NCI-H128 (cell line): Measurements from ENCODE around the gene ERCC5.

ENCODE experiments used
- DNase-seq: peaks from one replicate; lab custom pipeline; 2025; ENCODE audit not compliant: unreplicated experiment; lab: John Stamatoyannopoulos, UW

The ERCC5 gene

DNA sequence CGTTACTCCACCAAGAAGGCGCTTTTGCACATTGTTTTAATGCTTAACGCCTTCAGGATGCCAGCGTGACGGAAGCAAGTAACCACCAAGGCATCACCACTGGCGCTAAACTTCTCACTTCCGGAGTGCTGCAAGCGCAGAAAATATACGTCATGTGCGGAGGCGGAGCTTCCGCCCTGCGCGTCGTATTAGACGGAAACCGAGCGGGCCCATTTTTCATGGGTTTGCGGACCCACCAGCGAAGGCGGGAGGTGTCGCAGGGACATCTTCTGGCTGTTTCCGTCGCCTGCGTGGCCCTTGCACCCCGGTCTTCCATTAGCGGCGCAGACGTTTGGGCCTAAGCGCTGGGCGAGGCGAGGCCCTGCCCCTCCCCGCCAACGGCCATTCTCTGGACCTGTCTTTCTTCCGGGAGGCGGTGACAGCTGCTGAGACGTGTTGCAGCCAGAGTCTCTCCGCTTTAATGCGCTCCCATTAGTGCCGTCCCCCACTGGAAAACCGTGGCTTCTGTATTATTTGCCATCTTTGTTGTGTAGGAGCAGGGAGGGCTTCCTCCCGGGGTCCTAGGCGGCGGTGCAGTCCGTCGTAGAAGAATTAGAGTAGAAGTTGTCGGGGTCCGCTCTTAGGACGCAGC, at the start of gene ERCC5:
Gene ERCC5, plus strand, starts transcription at position 403 of the 631 bp plus-strand sequence. CDS start 235 bp downstream, outside the sequence.
- peak; percentile 89 for DNase-seq

DNA sequence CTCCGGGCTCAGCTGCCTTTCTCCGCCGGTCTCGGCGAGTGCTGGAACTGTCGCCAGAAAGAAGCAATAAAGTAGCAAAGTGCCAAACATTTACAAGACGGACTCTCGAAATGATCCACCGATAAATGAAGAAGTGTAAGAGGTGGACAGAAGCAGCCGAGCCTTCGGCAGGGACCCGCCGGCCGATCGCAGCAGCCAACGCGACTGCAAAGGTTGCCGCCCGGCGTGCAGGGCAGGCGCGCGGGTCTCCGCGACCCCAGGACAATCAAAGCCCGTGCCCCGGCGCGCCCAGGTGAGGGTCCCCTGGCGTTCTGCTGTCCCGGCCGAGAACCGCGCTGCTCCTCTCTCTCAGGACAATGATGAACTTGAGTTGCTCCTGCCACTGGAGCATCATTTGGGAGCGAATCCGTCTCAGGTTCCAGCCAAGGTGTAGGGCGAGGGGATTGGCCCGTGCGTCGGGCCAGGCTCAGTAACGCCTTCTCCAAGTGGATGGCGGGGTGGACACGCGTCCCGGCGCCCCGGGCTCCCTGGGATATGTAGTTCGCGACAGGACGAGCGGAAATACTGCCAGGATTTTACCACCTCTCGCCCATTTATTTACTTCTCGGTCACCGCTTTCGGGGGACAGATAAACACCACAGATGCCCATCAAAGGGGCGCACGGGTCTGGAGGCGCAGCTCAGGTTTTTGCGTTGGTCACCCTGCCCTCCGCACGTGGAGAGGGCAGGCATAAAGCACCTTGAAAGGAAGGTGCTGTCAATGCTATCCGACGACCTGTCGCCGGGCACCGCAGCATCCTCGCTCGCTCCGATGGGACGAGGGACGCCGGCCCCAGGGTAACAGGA, 47.0 kb upstream of the ERCC5 start, which contains the start of the genes BIVM and POGLUT2:
Gene BIVM, plus strand, starts transcription at position 539 of the 845 bp plus-strand sequence. CDS start 8,149 bp downstream, outside the sequence.
Gene POGLUT2, minus strand, starts transcription at position 396 of the 845 bp plus-strand sequence. Its CDS starts 306 bp downstream, at position 90.
- DNase-seq = peak; percentile 81

DNA sequence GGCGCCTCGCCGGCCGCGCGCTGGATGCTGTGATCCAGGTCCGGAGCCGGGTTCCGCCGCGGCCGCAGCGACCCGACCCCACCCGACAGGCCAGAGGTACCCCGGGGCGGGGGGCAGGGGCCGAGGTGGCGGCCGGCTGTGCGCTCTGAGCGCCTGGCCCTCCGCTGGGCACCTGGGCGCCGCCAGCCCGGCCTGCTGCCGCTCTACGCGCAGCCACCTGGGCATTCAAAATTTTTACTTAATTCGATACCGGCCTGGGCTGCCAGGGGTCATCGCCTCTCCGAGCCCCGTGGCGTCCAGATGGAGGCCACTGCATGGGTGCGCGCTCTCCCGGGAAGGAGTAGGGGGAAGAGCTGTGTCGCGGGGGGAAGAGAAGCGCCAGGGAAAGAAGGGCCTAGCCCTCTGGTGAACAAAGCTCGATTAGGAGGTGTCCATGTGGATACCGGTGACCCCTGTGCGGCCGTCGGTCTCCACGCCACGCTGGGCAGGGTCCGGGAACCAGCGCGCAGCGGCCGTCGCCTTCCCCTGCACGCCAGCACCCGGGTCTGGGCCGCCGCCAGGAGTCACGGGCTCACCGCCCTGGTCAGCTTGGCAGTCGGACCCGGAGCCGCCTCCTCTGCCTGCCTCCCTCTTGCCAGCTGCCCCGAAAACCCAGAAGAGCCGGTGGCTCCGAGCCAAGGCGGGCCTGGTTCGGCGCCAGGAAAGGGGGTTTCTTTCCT, 46.2 kb upstream of the ERCC5 start:
- no peak for DNase-seq

DNA sequence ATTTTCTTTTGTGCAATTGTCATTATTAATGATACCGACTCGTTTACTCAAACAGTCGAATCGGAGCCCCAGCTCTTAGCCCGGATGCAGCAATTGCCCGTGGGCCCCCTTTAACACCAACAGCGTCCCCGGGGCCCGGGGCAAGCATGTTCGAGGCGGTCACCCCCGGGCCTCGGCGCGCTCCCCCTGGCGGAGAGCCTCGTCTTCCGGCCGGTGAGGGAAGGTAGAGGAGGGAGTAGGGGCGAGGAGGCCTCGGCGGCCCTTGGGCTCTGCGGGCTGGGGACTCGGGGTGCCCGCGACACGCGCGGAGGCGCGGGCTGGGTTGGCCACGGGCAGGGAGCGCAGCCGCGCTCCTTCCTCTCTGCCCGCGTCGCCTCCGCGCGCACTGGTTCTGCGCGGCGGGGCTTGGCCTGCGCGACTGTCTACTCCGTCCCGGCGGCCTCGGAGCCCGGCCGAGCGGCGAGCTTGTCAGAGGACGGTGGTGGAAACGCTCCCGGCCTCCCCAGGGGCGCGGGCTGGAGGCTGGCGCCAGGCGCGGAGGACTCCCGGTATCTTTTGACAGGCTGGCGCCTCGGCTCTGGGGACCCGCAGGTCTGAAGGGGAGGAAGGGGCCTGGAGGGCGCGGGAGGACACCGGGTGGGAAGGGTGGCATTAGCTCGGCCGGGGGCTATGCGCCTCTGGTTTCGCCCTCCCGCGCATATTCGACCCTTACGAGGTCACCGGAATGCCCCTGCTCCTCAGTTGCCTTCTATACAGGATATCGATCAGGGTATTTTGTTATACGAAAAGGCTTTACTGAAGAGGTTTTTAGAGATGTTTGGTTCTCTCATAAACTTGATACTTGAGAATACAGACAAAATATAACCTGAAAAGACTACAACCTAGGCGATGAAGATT, 45.4 kb upstream of the ERCC5 start:
- peak; percentile 27 for DNase-seq

DNA sequence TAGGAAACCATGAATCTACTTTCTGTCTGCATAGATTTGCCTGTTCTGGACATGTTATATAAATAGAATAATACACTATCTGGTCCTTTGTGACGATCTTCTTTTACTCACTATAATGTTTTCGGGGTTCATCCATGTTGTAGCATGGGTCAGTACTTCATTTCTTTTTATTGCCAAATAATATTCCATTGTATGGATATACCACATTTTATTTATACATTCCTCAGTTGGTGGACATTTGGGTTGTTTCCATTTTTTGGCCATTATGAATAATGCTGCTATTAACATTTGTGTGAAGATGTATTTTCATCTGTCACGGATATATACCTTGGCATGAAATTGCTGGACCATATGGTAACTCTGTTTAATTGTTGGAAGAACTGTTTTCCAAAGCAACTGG, 40.2 kb upstream of the ERCC5 start:
- no peak for DNase-seq

DNA sequence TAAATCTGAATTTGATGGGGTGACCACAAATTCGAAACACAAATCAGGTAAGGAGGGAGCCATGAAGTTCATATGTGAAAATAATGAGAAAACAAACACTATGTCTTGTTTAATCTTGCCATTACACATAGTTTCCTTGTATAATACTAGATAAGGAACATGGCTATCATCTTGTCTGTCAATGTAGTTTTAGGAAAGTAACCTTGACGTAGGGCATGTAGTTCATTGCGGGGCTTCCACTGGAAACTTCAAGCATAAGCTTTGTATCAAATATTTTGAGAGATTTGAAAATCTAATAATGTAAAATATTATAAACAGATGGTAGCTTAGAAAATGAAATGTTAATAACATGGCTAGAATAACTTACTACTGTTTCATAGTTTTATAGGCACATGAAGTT, 38.1 kb upstream of the ERCC5 start:
- DNase-seq = no peak

DNA sequence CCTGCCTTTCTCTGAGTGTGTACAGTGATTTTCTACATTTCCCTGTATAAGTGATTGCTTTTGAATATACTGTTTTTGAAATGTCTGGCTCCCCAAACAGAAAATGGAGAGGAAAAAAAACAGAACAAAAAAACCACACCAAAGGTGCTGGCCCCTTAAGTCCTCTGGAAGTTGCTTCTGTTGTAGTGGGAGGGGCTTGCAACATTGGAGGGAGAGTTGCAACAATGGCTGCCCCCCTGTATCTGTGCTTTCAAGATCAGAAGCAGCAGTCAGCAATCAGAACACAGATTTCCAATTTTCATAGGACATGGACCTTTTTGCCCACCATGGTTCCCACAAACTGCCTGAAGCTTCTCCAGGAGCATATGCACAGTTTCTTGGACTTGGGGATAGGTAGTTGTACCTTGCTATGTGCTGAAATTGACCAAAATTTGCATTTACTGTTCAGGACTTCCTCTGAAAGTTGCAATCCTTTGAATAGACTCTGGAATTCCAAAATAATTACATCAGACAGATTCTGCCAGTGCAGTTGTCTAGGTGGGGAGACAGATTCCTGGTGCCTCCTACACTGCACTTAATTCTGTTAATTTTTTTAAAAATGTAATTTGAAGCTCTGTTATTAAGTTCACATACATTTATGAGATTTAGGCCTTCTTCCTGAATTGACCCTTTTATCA, 33.1 kb upstream of the ERCC5 start:
- DNase-seq = no peak

DNA sequence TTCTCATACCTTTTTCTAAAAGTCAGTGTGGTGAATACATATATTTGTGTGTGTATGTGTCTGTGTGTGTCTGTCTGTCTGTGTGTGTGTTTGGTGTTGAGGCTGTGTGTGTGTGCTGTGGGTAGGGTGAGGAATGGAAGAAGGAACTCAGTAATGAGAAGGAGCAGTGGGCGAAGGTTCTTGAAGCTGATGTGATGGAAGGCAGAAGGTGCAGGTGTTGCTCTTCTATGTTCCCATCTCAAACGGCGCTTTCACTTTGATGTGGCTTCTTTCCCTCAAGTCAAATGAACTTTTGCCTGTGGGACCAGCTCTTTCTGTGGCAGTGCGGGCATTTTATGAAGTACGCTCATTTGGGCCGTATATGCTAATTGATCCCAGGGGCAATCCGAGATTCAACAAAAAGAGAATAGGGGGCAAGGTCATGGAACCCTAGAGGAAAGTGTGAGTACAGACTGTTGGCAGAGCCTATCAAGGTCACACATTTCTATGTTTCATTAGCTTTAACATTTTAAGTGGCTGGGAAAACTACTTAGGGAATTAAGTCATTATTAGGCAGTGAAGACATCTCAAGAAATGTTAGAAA, 31.7 kb upstream of the ERCC5 start:
- no peak for DNase-seq

DNA sequence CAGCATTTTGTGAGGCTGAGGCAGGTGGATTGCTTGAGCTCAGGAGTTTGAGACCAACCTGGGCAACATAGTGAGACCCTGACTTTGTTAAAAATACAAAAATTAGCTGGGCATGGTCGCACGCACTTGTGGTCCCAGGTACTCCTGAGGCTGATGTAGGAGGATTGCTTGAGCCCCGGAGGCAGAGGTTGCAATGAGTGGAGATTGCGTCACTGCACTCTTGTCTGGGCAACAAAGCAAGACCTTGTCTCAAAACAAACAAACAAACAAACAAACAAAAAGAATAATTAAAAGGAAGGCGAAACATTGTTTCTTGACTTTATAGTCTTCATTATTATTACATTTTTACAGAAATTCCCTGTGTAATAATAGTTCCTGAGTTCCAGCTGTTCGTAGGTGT, 31.0 kb upstream of the ERCC5 start:
- no peak for DNase-seq

DNA sequence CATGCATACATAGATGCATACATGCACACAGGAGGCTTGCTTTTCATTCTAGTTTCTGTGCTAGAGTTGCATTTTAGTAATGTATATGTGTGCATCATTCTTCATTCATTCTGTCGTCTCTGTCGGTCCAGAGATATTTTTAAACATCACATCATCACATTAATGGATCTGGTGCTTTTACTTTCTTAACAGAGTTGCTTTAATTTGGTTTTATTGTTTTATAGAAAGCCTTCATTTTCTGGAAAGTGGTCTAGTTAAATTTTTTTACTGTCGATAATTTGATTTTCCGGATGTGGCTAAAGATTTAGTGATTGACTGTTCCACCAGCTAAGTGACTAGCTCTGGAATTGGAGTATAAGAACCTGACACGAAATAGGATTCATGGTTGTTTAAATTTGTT, 30.0 kb upstream of the ERCC5 start:
- DNase-seq = no peak

DNA sequence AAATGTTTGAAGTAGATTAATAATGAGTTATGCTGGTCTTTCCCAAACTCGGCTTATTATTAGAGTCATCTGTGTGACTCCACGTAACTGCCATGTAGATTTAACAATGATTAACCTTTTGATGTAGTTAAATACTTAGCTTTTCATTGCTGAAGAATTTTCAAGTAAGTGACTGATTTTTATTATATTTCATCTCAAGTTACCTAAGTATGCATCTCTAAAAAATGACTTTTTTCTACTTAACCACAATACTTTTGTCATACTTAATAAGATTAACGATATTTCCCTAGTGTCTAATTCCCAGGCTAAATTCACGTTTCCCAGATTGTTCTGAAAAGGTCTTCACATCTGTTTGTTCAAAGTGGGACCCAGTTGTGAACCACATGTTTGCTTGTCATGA, 29.1 kb upstream of the ERCC5 start:
- DNase-seq = no peak

DNA sequence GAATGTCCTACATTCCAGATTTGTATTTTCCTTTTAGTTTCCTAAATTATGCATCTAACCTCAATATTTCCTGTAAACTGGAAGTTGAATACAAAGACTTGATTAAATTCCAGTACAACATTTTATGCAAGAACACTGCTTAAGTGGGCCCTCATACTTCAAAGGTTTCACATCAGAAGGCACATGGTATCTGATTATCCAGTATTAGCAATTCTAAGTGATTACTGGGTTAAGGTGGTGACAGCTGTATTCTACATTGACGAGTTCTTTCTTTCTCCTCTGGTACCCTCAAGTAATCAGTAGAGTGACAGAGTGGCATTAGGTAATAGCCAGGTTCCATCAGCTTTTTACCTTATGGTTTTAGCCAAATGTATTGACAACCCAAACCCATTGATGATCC, 28.6 kb upstream of the ERCC5 start:
- DNase-seq = no peak

DNA sequence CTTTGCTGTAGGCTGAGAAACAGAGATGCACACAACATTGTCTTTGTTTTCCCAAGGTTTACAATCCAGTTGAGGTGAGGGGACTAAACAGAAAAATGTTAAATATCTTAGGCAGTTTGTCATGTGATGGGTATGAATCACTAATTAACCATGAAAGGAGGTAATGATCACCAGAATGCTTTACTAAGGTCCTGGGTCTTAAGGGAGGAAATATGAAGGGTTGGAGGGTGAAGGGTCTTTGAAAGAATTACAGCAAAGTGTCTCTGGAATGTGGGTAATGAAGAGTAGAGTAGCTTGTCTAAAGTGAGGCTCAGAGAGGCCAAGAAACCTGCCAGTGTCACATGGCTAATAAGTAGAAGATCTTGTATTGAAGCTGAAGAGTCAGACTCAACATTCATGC, 27.9 kb upstream of the ERCC5 start:
- no peak for DNase-seq

DNA sequence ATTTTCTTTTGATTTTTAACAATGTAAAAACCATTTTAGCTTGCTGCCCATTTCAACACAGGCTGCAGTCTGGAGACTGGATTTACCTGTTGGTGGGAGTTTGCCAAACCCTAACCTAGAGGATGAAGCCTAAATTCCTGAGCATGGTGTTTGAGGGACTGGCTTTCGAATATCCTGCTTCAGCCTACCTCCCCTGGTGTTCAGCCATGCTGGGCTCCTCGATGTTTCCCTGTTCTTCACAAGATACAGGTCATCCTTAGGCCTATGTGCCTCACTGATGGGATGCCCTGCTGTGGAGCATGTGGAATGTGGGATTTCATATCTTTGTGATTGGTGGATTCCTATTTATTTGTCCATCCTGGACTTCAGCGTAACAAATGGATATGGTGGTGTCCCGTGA, 20.4 kb upstream of the ERCC5 start:
- DNase-seq = no peak

DNA sequence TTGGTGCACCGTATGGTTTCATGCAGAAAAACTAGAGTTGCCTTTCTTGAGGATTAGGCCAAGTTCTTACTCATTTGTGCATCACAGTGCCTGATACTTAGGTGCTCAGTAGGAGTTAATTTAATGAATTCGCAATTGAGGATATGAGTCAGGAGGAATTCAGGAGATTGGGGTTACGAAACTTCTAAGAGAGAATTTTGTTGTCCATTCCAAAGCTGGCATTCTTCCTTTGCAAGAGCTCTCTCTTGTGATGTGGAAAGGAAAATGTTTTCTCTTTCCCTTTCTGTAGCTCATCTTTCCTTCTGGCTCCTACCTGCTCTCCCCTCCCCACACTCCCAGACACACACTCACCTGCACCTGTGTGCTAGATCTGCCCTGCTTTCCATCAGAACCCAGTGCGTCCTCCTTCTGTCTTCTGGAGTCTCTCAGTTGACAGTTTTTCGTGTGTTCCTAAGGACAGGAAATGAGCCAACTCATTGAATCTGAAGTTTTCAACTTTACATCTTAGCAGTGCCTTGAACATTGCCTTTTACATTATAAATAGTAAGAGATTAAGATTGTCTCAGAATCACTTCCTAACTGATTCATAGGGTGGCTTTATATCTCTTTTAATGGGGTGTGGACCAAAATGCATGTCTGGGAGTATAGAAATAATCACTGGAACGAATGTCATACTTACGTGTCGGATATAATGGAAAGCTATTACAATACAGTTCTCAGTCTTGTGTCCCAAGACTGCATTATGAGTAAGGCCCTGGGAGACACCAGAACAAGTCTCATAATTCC, 19.7 kb upstream of the ERCC5 start:
- DNase-seq = no peak

DNA sequence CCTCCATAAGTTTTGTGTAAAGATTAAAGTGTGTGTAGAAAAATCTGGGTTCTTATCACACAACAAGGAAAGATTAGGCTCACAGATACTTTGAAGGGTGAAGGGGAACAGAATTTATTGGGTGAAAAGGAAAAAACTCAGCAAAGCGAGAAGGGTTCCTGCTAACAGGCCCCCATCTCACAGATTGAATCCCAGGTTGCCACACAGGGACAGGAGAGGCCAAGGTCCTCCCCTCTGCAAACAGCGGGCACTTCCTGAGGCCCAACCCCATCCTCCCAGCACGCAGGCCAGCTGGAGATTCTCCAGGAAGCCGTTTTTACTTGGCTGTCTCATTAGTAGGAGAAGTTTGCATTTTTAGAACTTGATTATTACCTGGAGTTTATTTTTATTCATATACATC, 15.2 kb upstream of the ERCC5 start:
- DNase-seq = no peak

DNA sequence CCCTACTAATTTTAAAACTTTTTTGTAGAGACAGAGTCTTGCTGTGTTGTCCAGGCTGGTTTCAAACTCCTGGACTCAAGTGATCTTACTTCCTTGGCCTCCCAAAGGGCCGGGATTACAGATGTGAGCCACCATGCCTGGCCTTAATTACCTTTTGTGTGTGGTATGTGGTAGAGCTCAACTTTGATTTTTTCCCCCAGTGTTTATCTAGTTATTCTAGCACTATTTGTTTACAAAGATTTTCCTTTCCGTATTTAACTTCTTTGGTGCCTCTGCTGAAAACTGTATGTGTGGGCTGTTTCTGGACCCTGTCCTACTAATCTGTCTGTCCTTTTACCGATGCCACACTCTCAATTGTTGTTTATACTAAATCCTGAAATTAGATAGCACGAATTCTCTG, 9.4 kb upstream of the ERCC5 start:
- DNase-seq = no peak

DNA sequence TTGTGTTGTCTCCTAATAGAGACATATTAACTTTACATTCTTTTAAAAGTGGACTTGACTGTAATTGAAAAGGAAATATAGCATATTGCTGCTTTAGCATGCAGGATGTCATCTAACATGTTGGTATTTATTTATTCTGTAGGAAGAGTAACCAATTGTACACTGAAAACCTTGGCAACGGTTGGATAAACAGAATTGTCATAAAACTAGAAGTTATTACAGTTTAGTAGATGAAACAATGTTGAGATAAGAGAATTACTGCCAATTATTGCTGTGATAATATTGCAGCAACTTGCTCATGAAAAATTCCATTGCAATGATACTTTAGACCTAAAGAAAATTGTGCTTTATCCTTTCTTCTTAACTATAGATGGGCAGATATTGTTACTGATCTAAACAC, 7.6 kb upstream of the ERCC5 start:
- no peak for DNase-seq

DNA sequence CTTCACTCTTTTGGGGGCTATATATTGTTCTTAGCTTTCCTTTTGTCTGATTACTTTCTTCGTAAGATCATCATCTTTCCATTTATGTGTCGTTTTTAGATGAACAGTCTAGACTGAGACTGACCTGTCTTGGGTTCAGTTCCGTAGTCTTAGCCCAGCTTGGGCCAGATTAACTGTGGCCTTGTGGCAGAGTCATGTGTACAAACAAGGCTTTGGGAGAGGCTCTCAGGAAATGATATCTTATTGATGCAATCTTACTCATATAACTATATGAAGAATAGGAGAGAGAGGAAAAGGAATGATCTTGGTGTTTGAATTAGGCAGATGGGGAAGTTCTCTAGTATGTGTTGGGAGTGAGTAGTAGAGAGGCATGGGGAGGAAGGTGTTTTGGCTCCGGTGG, 6.8 kb upstream of the ERCC5 start:
- DNase-seq = no peak
